GM19025 (cell line): Measurements from ENCODE around the gene GALNT2.

Source experiments
- ATAC-seq: cut with Tn5 transposase; IDR thresholded peaks from one replicate; pipeline ENCODE4 v1.9.1; 2021; ENCODE audit warnings: mild to moderate bottlenecking, low read depth, moderate library complexity; ENCODE audit not compliant: unreplicated experiment

The GALNT2 gene

DNA sequence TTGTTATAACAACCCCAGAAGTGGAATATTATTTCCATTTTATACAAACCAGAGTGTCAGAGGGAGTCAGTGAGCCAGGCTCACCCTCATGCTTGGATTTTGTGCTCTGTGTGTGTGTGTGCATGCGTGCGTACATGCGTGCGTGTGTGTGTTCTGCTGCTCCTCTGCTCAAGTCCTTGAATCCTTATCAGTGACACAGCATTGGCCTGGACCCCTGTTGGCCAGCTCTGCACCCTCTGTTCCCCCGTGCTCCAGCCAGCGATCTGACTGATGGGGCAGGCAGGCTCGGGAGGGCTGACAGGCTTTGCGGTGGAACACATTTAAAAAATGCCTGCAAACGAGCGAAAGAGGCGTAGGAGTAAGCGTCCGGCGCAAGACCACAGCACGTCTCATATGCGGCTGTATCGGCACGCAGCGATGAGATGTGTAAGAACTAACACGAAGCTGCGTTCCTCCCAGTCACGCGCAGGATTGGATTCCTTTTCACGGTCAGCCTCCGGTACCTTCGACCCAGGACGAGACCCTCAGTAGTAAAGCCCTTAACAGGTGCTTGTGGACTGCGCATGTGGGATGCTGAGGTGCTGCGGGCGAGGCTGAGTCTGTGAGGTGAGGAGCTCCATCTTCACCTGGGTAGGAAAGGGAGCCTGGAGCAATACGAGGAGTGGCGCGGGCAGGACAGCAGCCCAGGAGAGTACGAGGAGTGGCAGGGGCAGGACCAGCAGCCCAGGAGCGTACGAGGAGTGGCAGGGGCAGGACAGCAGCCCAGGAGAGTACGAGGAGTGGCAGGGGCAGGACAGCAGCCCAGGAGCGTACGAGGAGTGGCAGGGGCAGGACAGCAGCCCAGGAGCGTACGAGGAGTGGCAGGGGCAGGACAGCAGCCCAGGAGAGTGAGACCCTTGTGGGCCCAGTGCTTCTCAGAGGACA is 130.9 kb downstream of the GALNT2 start:
- no peak for ATAC-seq

DNA sequence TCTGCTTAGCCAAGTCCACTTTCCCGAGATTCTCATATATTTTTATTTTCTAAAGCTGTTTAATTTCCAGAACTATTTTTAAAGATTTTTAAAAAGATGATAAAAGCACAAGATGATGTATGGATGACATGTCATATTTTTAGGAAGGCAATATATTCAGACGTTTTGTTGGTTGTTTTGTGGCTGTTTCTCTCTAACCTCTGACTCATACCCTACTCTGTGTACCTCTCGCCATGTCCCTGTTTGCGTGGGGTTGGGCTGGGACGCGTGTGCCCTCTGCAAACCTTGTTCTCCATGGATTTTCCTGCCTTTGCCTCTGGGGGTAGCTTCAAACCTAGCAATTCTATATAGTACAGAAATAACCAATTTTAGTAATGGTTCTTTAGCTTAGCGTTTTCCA is 132.0 kb downstream of the GALNT2 start:
- ATAC-seq = no peak

DNA sequence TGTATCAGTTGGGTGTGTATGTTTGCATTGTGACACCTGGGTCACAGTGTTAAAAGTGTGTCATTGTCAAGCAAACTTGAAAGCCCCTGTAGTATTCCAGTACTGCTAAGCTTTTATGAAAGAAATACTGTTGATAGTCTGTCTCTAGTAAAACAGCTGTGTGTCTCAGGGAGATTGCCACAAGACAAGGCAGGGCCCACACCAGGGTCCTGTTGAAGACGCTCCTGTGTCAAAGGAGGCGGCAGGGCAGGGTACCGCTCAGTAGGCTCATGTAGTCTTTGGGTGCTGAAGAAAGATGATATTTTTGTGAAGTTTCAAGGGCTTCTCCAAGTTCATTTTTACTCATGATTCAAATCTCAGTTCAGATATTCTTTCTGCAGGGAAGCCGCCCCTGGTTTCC is 132.5 kb downstream of the GALNT2 start:
- ATAC-seq = no peak

DNA sequence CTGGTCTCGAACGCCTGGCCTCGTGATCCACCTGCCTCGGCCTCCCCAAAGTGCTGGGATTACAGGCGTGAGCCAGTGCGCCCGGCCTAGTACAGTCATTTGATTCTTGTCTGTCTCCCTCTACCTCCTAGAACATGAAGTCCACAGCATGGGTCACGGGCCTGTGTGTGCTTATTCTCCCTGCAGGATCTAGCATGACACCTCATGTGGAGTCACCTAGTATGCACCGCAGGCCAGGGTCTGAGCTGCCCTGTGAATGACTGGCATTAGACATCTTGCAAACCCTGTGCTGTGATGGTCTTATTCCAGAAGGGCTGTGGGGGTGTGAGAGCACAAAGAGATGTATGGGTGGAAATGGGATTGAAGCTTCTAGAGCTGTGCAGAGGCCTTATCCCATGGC is 133.2 kb downstream of the GALNT2 start:
- ATAC-seq = no peak

DNA sequence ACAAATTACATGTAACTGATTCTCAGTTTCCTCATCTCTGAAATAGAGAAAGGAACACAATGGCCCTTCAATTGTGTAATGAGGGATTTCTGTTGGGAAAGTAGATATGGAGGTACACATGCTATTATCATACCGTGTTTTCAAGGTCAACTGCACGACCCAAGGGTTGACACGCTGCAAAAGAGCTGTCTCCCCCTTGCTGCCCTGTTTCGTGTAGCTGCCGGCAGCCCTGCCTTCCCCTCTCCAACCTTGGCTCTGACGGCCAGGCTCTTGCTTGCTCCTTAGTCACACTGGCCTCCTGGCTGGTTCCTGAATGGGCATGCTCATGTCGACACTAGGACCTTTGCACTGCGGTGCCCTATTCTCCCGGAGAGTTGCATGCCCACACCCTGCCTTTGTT is 134.4 kb downstream of the GALNT2 start:
- no peak for ATAC-seq

DNA sequence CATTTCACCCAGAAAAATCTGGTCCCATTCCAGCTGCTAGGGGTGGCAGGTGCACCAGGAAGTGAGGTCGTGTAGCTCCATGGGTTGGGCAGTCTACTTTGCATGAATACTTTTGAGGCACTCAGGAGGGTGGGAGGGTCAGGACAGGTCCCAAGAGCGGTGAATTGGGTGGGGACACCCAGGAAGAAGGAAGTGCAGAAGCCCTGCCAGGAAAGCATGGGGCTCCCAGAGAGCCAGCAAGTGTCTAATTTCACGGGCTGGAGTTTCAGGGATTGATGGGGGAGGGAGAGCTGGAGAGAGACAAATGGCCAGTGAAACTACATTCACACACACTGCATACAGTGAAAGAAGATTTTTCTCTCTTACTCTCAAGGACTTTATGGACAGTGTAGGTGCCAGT is 137.8 kb downstream of the GALNT2 start:
- no peak for ATAC-seq

DNA sequence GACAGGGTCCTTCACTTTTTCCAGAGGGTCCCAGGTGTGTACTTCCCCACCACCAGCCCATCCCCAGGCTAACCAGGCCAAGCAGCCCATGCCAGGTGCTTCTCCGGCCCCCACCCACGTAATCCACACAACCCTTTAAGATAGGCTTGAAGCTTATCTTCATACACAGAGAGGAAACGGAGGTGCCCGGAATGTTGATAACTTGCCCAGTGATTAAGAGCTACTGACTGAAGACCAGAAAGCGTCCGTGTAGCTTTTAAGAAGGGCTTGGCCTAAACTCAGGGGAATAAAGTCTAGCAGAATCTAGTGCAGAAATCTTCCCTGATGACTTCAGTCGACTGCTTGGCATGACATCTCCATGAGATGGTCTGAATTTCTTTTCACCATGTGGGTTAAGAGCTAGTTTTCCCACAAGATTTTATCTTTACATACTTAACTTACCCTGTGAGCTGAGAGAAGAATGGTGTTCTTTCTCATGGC is 138.7 kb downstream of the GALNT2 start:
- ATAC-seq = no peak

DNA sequence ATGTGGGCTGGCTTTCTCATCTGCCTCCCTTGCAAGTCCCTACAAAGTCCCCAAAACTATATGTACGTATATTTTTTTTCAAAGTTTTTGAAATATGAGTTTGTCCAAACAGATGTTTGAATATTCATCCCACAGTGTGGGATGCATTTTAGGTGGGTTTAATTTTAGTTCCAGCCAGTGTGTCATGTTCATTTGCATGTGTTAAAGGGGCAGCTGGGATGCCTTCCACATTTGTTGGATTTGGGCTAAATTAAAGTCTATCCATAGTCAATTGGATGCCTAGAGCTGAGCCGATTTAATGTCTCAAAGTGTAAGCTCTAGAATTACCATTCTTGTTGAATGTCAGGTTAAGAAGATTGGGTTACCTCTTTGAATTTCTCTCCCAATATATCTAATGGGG is 139.2 kb downstream of the GALNT2 start:
- no peak for ATAC-seq

DNA sequence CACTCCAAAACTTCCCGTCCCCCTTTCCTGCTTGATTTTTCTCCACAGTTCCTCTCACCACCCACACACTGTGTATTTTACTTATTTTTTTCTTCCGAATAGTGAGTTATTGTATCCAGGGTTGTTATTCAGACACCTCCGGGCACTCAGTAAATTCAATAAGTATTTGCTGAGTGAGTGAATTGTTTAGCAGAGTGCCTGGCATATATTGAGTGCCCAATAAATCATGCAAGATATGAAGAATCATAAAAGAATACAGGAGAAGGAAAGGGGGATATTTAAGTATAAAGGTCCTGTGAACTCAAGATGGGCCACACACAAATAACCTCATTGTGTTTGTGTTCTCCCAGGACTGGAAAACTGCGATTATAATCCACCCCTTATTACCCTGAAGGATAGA is 139.9 kb downstream of the GALNT2 start:
- no peak for ATAC-seq

DNA sequence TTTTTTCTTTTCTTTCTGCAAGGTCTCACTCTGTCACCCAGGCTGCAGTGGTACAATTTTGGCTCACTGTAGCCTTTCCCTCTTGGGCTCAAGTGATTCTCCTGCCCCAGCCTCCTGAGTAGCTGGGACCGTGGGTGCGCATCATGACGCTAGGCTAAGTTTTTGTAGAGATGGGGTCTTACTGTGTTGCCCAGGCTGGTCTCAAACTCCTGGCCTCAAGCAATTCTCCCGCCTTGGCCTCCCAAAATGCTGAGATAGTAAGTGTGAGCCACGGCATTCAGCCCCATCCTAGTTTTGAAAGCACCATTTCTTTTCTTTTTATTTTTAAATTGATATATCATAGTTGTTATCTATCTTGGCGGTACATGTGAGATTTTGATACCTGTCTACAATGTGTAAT is 140.6 kb downstream of the GALNT2 start:
- no peak for ATAC-seq

DNA sequence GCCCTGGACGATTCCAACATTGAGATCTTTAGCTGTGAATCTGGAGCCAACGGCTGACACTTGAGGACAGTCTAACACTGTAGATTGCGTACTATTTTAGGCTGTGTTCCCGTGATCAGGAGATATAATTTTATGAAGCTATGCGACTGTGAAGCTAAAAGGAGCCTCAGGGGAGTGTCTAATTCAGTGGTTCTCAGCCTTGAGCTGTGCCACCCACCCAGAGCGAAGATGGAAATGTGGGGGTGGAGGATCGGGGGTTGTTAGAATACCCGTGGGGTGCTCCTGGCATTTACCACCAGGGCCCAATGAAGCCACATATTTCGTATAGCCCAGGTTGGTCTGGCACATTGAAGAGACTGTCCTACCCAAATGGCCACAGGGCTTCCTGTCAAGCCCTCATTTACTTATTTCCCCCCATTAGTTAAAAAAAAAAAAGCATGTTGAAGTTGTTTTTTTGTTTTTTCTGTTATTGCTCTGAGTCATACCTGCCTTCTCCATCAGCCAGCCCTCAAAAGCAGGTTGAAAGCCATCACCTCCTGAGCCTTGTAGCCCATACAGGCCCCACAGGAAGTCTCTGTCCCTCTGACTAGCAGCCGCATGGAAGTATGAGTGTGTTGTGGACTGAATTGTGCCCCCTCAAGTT is 141.7 kb downstream of the GALNT2 start:
- peak; percentile 34 for ATAC-seq

DNA sequence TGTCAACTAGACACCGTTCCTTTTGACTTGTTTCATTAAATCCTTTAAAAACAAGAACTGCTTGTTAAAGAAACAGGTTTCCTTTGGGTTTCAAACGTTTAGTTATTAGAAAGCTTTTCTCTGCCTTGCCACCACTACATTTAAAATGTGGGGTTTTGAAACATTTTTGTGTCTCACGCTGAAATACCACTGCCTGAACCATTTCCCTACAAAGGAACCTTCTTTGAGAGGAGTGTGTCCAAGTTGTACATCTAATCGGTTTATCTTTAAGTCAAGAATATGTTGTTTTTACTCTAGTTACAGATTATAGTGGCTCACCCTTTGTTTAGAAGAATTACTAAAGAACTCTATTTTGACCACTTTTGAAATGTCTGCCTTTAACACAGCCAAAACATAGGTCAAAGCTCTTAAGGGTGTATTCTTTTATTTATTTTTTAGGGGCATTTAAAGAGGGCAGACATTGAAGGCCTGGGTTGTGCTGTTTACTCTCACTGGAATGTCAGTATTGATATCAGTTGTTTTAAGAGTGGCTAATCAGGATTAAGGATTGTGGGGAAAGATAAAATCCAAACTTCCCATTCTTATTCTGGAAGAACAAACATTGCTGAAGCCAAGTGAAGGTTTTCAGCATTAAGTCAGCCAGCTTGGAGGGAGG is 143.4 kb downstream of the GALNT2 start:
- ATAC-seq = no peak

DNA sequence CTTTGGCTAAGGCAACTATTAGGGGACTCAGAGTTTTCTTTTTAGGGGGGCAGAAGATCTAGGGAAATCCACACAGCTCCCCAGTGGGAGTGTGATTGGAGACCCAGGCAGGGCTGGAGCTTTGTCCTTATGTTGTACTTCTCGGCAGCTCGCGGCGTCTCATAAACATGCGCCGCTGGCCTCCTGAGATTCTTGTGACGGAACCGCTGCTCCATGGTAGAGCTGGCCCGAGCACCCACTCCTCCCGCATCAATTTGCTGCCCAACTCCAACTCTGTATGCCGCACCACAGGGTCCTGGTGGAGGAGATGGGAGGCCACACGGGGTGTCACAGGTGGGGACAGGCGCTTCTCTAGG is 143.9 kb downstream of the GALNT2 start:
- ATAC-seq = no peak

DNA sequence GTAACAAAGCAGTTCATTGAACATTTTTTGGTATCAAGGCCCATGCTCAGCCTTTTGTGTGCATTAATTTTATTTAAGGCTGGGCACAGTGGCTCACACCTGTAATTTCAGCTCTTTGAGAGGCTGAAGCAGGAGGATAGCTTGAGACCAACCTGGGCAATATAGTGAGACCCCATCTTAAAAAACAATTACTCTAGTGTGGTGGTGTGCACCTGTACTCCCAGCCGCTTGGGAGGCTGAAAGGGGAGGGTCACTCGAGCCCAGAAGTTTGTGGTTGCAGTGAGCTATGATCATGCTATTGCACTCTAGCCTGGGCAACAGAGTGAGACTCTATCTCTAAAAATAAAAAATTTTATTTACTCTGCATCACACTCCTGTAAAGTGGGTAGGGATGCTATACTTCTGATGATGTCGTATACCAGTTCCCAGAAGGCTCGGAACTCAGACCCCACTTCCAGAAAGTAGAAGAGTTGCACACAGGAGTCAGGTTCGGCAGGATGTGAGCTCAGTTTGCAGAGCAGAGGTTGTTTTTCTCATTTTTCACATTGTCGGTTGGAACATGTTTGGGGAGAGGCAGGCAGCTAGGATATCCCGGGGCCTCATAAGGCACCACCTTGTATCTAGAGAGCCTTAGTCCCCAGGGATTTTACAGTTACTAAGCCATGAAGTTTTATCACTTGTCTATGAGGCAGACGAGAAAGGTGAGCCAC is 144.6 kb downstream of the GALNT2 start:
- ATAC-seq = no peak

DNA sequence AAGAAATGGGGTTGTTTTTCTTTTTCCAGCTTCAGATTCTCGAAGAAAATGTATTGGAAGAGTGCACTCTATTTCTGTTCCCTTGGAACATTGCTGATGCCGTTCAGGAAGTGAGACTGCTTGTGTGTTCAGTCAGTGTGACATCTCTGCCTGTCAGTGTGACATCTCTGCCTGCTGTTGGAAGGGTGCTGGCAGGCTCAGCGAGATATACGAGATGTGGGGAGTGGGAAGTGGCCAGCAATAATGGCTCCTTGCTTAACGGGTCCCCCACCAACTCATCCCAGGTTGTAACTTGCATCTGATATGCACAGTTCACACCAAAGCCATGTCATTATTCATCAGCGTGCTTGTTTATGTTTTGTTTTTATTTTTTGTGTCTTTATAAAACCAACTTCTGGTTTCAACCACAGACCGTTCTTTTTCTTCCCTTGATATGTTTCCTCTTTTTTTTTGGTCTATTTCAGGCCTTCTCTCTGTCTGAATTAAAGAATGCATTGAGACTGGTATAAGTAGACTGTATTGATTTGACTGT is 145.4 kb downstream of the GALNT2 start:
- ATAC-seq = no peak

DNA sequence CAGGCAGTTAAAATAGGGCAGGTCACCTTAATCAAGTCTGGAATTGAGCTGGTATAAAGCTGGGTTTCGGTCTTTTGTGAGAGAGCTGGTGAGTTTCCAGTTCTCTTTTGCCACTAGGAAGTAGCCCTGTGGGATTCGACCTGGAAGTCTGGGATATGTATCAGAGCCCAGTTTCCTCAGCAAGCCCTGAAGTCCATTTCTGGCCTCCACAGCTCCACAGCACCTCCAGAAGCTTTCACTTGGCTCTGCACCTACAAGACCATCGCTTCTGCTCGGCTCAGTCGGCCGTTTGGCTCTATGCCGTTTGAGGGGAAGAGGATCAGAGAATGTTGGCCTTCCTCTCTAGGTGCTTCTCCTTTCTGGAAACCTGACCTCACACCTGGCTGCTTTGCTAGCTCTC is 148.0 kb downstream of the GALNT2 start:
- ATAC-seq = no peak

DNA sequence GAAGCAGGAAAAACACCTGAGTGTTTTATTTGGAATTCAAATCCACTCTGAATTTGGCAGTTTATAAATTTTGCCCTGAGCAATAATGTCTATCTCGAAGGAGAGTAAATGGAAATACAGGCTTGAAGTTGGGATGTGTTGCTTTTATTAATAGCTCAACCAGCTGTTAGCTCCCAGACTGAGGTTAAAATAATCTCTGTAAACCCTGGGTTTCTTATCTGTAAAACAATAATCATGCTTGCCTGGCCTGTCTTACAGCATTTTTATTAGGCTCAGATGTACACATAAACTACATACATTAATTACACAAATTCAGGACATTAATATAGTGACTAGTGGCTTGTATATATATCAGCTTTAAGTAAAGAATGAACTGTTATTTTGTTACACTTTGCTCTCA is 148.5 kb downstream of the GALNT2 start:
- ATAC-seq = no peak

DNA sequence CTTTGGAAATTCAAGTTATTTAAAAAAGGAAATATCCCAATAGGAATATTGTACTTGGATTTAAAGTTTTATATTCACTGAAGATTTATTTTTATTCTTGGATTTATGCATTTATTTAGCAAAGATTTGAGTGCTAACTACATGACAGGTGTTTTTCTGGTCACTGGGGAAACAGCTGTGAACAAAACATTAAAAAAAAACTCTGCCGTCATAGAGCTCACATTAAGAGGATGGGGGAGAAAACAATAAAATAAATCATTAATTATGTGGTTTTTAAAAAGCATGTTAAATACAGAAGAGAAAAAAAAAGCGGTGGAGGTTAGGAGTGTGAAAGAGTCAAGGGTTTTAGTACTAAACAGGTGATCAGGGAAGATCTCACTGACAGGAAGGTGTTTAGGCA is 149.9 kb downstream of the GALNT2 start:
- ATAC-seq = no peak

DNA sequence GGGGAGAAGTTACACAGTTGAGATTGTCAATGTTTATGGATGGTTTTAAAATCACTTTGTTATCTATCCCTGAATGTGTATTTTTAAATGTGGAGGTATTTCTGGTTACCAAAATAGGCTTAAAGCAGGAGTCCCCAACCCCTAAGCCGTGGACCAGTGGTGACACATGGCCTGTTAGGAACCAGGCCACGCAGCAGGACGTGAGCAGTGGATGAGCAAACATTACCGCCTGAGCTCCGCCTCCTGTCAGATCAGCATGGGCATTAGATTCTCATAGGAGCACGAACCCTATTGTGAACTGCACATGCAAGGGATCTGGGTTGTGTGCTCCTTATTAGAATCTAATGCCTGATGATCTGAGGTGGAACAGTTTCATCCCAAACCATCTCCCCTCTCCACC is 151.6 kb downstream of the GALNT2 start:
- no peak for ATAC-seq

DNA sequence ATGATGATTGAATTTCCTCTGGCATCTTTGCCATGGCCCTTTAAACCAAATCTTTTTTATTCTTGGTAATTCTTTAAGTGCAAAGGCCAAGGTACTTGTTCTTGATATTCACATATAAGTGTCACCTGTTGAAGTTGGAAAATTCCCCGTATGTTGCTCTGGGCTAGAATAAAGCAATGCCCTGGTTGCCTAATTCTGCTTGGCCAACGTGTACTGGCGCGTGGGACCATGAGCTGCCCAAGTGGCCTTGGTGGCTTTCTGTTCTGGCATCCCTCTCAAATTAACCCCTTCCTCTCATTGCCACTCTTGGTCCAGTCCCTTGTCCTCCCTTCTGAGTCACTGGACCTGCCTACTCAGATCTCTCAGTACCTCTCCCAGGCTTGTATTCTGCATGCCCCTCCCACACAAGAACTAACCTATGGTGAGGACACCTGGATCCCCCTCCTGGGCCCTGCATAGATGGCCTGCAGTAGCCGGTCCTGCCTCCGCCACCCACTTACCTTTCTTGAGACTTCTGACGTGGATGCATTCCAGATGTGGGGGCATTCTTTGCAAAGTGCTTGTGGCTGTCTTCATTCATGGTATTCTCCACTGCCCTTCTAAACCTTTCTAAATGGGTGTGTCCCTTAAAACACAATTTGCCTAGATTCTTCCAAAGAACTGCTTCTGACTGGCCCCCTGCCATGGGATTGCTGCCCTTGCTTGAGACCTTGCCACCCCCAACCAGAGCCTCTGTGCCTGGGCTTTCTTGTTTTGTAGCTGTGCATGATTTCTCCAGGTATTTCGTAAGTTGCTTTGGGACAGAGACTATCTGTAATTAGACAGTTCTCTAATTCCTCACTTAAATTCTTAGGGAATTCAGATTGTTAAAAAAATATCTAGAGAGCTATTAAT is 152.4 kb downstream of the GALNT2 start:
- ATAC-seq = no peak
